ENCODE results near the gene PABPN1.

The PABPN1 gene

DNA sequence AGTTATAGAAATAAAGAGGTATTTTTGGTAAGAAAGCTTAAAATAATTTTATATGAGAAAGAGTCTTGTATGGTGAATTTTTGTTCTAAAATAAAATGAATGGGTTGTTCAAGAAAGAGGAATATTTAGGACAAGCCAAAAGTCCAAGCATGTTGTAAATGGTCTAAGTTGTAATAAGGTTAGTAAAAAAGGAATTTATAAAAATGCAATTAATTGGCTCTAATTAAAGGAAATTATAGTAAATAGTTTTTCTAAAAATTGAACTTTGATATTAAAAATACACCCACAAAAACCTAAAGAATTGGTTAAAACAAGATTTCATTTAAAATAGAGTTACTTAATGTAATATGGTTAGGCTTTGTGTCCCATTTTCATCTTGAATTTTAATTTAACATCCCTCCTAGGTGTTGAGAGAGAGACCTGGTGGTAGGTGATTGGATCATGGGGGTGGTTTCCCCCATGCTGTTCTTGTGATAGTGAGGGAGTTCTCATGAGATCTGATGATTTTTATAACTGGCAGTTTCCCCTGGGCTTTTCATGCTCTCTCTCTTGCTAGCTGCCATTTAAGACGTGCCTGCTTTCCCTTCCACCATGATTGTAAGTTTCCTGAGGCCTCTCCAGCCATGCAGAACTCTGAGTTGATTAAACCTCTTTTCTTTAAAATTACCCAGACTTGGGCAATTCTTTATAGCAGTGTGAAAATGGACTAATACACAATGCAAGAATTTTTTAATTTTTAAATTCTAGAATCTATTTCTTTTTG is 18.4 kb downstream of the PABPN1 start:
- TF ChIP-seq, protein P1, sequence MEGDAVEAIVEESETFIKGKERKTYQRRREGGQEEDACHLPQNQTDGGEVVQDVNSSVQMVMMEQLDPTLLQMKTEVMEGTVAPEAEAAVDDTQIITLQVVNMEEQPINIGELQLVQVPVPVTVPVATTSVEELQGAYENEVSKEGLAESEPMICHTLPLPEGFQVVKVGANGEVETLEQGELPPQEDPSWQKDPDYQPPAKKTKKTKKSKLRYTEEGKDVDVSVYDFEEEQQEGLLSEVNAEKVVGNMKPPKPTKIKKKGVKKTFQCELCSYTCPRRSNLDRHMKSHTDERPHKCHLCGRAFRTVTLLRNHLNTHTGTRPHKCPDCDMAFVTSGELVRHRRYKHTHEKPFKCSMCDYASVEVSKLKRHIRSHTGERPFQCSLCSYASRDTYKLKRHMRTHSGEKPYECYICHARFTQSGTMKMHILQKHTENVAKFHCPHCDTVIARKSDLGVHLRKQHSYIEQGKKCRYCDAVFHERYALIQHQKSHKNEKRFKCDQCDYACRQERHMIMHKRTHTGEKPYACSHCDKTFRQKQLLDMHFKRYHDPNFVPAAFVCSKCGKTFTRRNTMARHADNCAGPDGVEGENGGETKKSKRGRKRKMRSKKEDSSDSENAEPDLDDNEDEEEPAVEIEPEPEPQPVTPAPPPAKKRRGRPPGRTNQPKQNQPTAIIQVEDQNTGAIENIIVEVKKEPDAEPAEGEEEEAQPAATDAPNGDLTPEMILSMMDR (IDR thresholded peaks at IDR 0.05; ENCODE audit: low read length), result no peak
- no peak for TF ChIP-seq EZH2 (IDR thresholded peaks at IDR 0.05; ENCODE audit: borderline replicate concordance, low read length)
- Histone ChIP-seq H4K20me1 (ENCODE audit: insufficient read depth, low read length) (no peaks in the 10 kb centered on the region), H3K36me3 (ENCODE audit: insufficient read depth, low read length) (no peaks in the 10 kb centered on the region), H3K9me3 (ENCODE audit: low read length) (peaks cover 11% of the 10 kb centered on the region), H3K27me3 (ENCODE audit: insufficient read depth, low read length) (no peaks in the 10 kb centered on the region), H3K9me2 (ENCODE audit: low read depth, low read length) (no peaks in the 10 kb centered on the region), H3K4me2 (ENCODE audit: low read length) (no peak overlapping the region), H3K9ac (ENCODE audit: low read length) (no peak overlapping the region), H3K4me3 (ENCODE audit: low read depth, low read length, poor library complexity, severe bottlenecking) (no peak overlapping the region), H3F3A (ENCODE audit: insufficient read depth, low read length) (no peaks in the 10 kb centered on the region), H3K4me1 (ENCODE audit: insufficient read depth, low read length, severe bottlenecking) (no peaks in the 10 kb centered on the region), H2AFZ (ENCODE audit: low read length) (no peak overlapping the region), H3K79me2 (ENCODE audit: insufficient read depth, low read length) (no peaks in the 10 kb centered on the region), H3K27ac (ENCODE audit: low read depth, low read length, poor library complexity, severe bottlenecking) (no peak overlapping the region)

DNA sequence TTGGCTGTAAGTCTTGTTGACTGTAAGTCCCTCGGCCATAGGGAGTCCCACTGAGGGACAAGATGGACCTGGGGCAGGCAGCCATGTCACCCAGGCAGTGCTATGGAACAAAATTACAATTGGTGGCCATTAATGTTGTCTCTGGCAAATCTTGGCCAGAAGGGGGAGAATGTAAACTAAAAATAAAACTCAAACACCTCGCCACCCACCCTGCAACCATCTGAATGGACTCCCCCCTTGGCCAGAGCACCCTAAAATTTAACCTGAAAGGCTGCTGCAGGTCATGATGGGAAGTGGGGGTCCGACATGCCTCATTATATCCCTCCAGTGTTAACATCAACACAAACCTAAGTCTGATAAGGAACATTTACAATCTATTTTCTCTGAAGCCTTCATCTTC is 23.2 kb downstream of the PABPN1 start:
- no peaks in the 10 kb centered on the region for H3K79me2 ChIP-seq (ENCODE audit: insufficient read depth, low read length)
- TF ChIP-seq, protein P1 (IDR thresholded peaks at IDR 0.05; ENCODE audit: low read length), result no peak
- TF ChIP-seq EZH2 (IDR thresholded peaks at IDR 0.05; ENCODE audit: borderline replicate concordance, low read length), result no peak

DNA sequence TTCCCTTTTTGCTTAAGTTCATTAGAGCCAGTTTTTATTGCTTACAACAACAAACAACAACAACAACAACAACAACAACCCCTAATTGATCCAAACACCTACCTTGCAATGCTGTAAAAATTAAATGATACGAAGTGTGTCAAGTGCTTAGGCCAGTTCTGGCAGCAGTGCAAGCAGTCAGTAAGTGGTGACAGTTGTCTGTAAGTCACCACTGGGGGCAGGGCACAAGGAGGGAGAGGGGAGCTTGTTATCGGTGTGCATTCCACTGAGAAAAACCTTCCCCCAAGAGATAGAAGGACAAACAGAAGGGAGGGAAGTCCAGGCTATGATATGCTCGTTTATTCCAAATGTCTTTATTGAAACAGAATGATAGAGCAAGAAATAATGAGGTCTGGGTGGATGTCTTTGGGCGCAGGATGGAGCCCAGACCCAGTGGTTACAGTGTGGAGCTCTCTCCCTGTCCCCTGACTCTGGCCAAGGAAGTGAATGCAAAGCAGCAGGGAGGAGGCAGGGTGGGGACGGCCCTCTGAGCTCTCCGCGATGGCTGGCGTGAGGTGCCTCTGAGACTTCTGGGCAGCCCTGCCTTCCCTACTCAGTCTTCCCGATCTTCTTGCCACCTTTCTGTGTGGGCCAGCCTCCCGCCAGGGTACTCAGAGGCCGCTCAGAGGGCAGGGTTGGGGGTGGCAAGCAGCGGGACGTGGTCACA is 24.9 kb downstream of the PABPN1 start:
- Histone ChIP-seq H3K4me3 (ENCODE audit: low read depth, low read length, poor library complexity, severe bottlenecking) (no peak overlapping the region), H4K20me1 (ENCODE audit: insufficient read depth, low read length) (no peaks in the 10 kb centered on the region), H3K27ac (ENCODE audit: low read depth, low read length, poor library complexity, severe bottlenecking) (no peak overlapping the region), H3K9me2 (ENCODE audit: low read depth, low read length) (no peaks in the 10 kb centered on the region), H3K9ac (ENCODE audit: low read length) (no peak overlapping the region), H3K9me3 (ENCODE audit: low read length) (no peaks in the 10 kb centered on the region), H3K36me3 (ENCODE audit: insufficient read depth, low read length) (no peaks in the 10 kb centered on the region), H3K27me3 (ENCODE audit: insufficient read depth, low read length) (no peaks in the 10 kb centered on the region), H3K4me1 (ENCODE audit: insufficient read depth, low read length, severe bottlenecking) (no peaks in the 10 kb centered on the region), H3K4me2 (ENCODE audit: low read length) (no peak overlapping the region), H3F3A (ENCODE audit: insufficient read depth, low read length) (no peaks in the 10 kb centered on the region), H2AFZ (ENCODE audit: low read length) (no peak overlapping the region), H3K79me2 (ENCODE audit: insufficient read depth, low read length) (no peaks in the 10 kb centered on the region)
- TF ChIP-seq, protein P1 (IDR thresholded peaks at IDR 0.05; ENCODE audit: low read length), result no peak
- no peak for TF ChIP-seq EZH2 (IDR thresholded peaks at IDR 0.05; ENCODE audit: borderline replicate concordance, low read length)

More for the DNA sequence above, 23.2 kb downstream of the PABPN1 start:
- no peaks in the 10 kb centered on the region for H3K9me2 ChIP-seq (ENCODE audit: low read depth, low read length)
- H4K20me1 ChIP-seq (ENCODE audit: insufficient read depth, low read length), result no peaks in the 10 kb centered on the region
- H3K9ac ChIP-seq (ENCODE audit: low read length), result no peak overlapping the region
- H3K27ac ChIP-seq (ENCODE audit: low read depth, low read length, poor library complexity, severe bottlenecking), result no peak overlapping the region
- no peak overlapping the region for H3K4me3 ChIP-seq (ENCODE audit: low read depth, low read length, poor library complexity, severe bottlenecking)
- H3K36me3 ChIP-seq (ENCODE audit: insufficient read depth, low read length), result no peaks in the 10 kb centered on the region
- H3F3A ChIP-seq (ENCODE audit: insufficient read depth, low read length), result no peaks in the 10 kb centered on the region
- H3K4me1 ChIP-seq (ENCODE audit: insufficient read depth, low read length, severe bottlenecking), result no peaks in the 10 kb centered on the region
- no peak overlapping the region for H2AFZ ChIP-seq (ENCODE audit: low read length)
- peaks cover 7% of the 10 kb centered on the region for H3K9me3 ChIP-seq (ENCODE audit: low read length)
- no peak overlapping the region for H3K4me2 ChIP-seq (ENCODE audit: low read length)
- H3K27me3 ChIP-seq (ENCODE audit: insufficient read depth, low read length), result no peaks in the 10 kb centered on the region

Data from OCI-LY1 (cell line).